NCI-H1105 (cell line): Measurements from ENCODE around the gene ITGB4.

ENCODE experiments used
- DNase-seq: peaks from one replicate; lab custom pipeline; 2025; lab: John Stamatoyannopoulos, UW

Gene ITGB4

DNA sequence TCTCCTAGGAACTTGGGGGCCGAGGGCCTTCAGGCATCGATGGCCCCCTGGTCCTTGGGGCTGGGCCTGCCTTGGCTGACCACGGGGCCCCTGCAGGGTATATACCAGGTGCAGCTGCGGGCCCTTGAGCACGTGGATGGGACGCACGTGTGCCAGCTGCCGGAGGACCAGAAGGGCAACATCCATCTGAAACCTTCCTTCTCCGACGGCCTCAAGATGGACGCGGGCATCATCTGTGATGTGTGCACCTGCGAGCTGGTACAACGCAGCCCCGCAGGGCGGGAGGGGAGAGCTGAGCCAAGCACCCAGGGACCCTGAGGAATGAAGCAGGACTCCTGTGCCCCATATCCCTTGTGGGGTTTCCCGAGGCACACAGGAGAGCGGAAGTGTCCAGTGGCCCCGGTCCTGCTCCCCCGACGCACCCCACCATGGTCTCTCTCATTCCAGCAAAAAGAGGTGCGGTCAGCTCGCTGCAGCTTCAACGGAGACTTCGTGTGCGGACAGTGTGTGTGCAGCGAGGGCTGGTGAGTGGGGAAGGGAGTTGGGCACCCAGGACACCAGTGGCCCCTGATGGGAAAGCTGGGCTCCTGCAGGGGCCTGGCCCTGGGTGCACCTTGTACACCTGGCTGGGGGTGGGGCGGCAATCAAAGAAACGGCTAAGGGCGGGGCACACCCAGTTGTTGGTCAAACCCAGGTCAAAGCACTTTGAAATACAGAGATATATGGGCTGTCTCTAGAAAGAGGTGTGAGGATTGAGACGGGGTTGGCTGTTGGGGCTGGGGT lies 10.6 kb downstream of the ITGB4 start:
- DNase-seq, result no peak

DNA sequence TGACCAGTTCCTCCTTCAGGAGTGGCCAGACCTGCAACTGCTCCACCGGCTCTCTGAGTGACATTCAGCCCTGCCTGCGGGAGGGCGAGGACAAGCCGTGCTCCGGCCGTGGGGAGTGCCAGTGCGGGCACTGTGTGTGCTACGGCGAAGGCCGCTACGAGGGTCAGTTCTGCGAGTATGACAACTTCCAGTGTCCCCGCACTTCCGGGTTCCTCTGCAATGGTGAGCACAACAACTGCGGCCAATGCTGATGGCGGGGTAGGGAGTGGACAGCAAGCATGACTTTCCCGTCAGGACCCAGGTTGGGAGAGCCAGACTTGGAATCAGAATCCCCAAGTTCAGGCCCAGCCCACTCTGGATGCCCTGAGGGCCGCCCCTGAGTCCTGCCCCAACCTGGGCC lies 12.2 kb downstream of the ITGB4 start:
- no peak for DNase-seq

DNA sequence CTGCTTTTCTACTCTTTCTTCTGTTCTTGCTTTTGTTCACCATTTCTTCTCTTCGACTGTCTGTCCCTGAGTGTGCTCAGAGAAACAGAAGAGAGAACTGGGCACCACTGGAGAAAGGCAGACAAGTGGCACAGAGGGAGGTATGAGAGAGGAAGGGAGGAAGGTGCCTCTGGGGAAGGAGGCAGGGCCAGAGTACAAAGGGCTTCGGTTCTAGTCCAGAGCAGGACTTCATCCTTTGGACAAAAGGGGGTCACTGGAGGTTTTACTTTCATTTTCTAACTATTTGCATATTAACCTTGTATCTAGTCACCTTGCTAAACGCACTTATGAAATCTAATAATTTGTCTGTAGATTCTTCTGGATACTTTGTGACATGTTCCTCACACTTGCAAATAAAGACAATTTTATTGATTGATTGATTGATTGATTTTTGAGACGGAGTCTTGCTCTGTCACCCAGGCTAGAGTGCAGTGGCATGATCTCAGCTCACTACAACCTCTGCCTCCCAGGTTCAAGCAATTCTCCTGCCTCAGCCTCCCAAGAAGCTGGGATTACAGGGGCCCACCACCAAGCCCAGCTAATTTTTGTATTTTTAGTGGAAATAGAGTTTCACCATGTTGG lies 13.5 kb downstream of the ITGB4 start:
- DNase-seq, result no peak

DNA sequence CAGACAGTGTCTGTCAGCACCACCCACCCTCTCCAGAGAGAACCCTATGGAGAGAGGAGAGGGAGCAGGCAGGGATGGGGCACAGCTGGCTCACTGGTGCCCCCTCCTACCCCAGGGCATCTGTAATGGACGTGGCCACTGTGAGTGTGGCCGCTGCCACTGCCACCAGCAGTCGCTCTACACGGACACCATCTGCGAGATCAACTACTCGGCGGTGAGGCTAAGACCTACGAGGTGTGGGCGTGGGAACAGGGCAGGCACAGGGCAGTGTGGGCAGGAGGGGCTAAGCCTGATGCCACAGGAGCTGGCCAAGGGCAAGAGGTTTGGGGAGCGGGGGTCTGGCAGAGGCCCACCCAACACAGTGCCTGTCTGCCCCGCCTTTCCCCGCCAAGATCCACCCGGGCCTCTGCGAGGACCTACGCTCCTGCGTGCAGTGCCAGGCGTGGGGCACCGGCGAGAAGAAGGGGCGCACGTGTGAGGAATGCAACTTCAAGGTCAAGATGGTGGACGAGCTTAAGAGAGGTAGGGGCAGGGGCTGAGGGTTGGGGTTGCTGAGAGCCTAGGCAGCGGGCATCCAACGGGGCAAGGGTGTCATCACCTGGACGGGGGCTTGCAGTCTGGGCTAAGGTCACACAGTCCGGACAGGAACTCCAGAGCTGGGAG lies 15.0 kb downstream of the ITGB4 start:
- DNase-seq, result no peak

DNA sequence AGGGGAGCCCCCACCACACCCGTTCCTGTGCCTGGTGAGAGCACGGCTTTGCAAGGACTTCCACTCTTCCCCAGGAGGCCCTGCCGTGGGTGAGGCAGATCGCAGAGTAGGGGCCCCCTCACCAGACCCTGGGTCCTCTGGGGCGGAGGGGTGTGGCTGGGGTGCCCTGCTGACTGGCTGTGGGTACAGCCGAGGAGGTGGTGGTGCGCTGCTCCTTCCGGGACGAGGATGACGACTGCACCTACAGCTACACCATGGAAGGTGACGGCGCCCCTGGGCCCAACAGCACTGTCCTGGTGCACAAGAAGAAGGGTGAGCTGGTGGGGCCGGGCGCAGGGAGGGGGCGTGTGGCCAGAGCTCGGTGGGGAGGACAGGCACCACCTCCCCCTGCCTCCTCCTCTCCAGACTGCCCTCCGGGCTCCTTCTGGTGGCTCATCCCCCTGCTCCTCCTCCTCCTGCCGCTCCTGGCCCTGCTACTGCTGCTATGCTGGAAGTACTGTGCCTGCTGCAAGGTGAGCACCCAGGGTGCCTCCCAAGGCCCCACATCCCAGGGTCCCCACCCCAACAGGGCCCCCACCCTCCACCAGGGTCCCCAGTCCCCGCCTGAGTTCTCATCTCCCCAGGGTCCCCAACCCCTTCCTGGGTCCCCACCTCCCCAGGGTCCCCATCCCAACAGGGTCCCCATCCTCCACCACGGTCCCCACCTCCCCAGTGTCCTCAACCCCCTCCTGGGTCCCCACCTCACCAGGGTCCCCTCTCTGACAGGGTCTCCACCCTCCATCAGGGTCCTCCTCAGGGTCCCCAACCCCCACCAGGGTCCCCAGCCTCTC lies 16.1 kb downstream of the ITGB4 start:
- DNase-seq, result no peak

DNA sequence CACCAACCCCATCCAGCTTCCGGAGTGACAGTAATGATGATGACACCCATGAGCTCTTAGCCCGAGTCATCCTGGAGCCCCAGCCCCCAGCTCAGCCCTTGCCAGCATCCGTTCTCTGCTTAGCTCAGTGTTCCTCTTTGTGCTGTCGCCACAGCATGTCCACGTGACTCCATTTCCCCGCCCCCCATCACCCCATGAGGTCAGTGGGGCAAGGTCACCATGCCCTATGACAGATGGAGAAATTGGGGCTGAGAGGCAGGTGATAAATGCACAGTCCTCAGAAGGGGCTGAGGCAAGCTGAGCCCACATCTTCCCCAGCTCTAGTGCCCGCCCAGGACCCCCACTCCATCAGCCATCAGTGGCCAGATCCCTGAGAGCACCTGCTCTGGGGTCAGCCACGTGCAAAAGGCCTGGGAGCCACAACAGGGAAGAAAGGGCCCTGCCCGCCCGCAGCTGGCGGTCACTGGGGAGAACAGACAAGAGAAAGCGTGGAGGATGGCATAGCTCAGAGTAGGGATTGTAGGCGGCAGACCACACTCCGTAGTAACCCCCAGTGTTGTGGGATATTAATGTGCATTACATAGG lies 17.1 kb downstream of the ITGB4 start:
- DNase-seq, result no peak

DNA sequence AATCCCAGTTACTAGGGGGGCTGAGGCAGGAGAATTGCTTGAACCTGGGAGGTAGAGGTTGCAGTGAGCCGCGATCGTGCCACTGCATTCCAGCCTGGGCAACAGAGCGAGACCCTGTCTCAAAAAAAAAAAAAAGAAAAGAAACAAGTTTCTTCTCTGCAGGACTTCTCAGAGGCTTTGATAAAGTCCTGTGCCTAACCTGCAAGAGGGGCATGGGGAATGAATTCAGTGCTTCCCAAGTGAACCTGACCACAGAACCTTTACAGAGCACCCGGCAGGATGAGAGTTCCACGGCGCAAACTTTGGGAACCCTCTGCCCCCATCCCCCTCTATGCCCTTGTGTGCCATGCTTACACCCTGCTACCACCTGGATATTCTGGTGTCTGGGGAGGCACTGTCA lies 17.9 kb downstream of the ITGB4 start:
- no peak for DNase-seq

DNA sequence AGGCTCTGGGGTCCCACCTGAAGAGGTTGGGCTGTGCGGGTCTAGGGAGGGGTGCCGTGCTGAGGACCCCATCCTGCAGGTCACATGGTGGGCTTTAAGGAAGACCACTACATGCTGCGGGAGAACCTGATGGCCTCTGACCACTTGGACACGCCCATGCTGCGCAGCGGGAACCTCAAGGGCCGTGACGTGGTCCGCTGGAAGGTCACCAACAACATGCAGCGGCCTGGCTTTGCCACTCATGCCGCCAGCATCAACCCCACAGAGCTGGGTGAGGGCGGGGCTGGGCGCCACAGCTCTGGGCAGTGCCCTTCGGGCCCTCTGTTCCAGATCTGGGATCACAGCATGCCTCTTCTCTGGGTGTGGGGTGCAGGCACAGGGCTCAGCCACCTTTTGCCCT lies 18.5 kb downstream of the ITGB4 start:
- DNase-seq, result no peak

DNA sequence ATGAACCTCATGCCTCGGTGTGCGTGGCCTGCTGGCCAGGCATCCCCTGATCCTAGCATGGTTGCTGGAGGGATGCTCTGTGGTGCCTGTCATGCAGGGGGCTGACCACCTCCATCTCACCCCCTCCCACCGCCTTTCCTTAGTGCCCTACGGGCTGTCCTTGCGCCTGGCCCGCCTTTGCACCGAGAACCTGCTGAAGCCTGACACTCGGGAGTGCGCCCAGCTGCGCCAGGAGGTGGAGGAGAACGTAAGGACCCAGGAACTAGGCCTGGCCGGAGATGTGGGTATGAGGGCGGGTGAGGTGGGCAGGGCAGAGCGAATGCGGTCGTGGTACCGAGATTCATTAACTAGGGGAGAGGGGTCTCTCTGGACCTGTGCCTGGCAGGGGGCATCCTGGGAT lies 19.0 kb downstream of the ITGB4 start:
- no peak for DNase-seq

DNA sequence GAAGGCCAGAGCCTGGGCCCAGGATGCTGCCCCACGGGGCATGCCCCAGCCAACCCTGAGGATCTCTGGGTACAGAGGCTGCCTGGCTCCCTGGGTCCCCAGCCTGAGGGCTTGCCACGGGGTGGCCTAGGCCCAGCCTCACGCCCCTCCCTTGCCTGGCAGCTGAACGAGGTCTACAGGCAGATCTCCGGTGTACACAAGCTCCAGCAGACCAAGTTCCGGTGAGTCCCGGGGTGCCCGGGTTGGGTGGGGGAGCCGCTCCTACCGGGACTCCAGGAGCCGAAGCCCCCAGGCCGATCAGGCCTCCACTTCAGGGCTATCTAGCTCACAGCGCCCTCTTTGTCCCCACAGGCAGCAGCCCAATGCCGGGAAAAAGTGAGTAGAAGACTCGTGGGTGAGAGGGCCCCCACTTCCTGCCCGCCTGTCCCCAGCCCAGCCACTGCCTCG lies 19.4 kb downstream of the ITGB4 start:
- DNase-seq, result no peak

DNA sequence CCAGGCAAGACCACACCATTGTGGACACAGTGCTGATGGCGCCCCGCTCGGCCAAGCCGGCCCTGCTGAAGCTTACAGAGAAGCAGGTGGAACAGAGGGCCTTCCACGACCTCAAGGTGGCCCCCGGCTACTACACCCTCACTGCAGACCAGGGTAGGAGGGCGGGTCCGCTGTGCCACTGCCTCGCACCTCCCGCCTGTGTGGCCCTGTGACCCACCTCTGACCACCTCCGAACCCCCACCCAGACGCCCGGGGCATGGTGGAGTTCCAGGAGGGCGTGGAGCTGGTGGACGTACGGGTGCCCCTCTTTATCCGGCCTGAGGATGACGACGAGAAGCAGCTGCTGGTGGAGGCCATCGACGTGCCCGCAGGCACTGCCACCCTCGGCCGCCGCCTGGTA lies 21.1 kb downstream of the ITGB4 start:
- DNase-seq, result no peak

DNA sequence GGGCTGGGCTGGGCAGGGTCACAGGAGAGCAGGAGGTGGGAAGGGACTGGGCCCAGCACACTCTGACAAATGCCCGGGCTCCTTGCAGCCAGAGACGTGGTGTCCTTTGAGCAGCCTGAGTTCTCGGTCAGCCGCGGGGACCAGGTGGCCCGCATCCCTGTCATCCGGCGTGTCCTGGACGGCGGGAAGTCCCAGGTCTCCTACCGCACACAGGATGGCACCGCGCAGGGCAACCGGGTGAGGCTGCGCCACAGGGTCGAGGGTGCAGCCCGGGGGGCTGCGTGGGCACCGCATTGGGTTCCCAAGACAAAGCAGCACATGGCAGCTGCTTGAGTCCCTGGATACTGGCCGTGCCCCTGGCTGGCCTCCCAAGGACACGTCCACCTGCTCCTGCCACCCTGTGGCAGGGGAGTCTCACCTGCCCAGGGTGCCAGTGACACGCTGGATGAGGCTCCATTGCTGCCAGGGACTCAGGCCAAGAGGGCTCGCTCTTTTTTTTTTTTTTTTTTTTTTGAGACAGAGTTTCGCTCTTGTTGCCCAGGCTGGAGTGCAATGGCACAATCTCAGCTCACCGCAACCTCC lies 22.5 kb downstream of the ITGB4 start:
- no peak for DNase-seq

DNA sequence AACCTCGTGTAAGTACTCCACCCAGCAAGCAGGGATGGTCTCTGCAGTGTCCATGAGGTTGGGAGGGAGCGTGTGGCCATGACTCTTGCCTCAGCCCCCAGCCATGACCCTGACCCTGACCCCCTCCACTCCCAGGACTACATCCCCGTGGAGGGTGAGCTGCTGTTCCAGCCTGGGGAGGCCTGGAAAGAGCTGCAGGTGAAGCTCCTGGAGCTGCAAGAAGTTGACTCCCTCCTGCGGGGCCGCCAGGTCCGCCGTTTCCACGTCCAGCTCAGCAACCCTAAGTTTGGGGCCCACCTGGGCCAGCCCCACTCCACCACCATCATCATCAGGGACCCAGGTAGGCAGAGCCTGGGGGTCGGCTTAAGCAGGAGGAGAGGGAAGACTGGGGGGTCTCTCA lies 27.4 kb downstream of the ITGB4 start:
- DNase-seq, result no peak

DNA sequence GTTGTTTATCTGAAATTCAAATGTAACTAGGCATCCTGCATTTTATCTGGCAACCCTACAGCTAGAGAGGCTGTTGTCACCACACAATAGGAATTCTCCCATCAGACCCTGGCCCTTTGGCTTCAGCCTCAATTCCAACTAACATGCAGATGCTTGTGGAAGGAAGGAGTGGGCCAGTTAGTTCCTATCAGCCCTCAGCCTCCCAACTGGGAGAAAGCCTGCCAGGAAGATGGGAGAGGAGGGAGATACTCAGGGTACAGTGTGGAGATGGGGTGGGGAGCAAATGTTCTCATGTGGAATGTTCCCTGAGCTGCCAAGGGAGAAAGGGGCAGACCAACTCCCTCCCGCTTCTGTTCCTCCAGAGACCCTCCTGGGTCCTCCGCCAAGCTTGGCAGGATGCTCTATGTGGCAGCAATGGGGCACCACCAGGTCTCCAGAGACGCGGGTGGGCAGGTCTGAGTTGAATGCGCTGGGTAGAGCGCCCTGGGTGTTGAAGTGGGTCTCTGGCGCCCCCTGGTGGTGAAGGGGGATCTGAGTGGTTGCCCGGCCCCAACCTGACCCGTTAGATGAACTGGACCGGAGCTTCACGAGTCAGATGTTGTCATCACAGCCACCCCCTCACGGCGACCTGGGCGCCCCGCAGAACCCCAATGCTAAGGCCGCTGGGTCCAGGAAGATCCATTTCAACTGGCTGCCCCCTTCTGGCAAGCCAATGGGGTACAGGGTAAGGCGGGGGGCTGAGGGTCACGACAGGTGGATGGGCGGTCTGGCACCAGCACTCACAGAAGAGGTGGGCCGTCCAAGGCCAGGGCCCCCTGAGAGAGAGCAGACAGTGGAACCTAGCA lies 28.5 kb downstream of the ITGB4 start:
- peak; percentile 60 for DNase-seq

DNA sequence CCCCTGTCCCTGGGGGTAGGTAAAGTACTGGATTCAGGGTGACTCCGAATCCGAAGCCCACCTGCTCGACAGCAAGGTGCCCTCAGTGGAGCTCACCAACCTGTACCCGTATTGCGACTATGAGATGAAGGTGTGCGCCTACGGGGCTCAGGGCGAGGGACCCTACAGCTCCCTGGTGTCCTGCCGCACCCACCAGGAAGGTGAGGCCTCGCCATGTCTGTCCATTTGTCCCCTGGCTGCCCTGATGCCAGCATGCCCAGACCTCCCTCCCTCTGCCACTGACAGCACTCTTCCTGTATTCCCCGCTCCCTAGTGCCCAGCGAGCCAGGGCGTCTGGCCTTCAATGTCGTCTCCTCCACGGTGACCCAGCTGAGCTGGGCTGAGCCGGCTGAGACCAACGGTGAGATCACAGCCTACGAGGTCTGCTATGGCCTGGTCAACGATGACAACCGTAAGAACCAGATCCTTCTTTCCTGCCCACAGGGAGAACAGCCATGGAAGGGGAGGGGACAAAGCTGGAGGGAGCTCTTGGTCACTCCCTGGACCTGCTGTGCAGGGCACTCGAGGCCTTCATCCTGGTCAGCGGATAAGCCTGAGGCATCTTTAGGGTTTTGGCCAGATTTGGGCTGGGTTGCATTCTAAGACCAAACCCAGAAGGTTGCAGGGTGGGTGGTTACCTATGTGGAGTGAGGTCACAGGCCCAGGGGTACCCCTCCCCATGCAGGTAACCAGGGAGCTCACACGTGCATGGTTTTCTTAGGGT lies 29.6 kb downstream of the ITGB4 start:
- no peak for DNase-seq

DNA sequence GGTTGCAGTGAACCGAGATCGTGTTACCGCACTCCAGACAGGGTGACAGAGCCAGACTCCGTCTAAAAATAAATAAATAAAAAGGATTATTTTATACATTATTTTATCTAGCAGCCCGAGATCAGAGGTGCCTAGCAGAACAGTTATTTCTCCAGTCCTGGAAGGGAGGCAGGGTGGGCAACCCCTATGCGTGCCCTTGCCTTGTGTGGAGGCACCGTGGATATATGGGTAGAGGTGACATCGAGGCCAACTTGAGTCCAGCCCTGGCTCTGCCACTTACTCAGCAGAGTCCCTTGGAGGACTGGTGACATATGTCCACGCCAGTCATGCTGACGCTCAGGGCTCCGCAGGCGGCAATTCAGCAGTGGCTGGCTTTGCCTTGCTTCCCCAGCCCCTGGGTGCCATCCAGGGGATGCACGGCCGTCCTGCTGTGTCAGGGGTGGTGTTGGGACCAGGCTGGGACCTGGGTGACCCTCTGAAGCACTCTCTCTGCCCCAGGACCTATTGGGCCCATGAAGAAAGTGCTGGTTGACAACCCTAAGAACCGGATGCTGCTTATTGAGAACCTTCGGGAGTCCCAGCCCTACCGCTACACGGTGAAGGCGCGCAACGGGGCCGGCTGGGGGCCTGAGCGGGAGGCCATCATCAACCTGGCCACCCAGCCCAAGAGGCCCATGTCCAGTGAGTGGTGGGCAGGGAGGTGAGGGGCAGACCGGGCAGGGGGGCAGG lies 30.6 kb downstream of the ITGB4 start:
- DNase-seq, result no peak

DNA sequence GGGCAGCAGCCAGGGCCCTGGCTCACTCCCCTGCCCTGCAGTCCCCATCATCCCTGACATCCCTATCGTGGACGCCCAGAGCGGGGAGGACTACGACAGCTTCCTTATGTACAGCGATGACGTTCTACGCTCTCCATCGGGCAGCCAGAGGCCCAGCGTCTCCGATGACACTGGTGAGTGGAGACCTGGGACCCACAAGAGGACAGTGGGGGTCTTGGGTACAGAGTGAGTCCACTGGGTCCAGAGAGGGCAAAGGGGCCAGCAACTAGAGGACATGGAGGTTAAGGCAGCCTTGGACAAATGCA lies 31.1 kb downstream of the ITGB4 start:
- DNase-seq, result no peak

DNA sequence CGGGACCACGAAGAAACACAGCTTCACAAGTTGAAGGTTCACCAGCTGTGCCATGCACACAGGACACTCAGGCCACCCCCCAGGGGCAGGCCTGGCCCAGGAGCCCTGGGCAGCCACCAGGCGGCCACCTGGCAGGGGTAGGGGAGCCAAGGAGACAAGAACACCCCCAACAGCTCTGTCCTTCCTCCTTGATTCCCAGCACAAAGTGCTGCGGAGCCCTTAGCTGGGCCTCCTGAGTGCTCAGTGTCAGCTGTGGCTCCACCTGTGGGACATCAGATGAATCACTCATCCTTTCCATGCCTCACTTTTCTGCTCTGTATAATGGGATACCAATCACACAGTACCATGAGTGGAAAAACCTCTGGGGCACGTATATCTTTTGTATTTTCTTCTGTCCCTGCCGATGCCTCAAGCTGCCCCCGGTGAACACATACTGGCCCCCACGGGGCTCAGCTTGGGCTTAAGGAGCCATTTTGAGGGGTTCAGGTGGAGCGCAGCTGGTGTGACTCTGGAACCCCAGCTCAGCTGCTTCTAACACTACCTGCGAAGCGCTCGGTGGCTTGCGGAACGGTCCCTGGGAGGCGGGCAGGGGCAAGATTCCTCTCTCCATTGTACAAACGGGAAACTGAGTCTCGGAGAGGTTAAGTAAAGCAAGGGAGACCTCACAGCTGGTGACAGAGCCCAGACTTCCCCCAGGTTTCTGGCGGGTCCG lies 31.7 kb downstream of the ITGB4 start:
- no peak for DNase-seq
